Lung (tissue), 12 donors: ENCODE data around the gene S100A14. TPM values are rescaled to one million over a fixed set of nuclear protein-coding genes. Genes with fewer than 3 reads are reported as not detected.

Experiments
- ATAC-seq: fragments of 200-7000 bp; cut with Tn5 transposase; one replicate; pipeline ENCODE4 v1.9.1; 2020; ENCODE audit warnings: moderate number of reproducible peaks; ENCODE audit not compliant: insufficient read depth, low FRiP score
- DNase-seq, 3 donors: peaks; one replicate each; pipeline ENCODE4 v3.0.0-alpha.2; 2013 to 2017
- H3K27ac ChIP-seq, 2 donors: one replicate each; pipeline ENCODE4 v1.5.1; 2013; ENCODE audit warnings: mild to moderate bottlenecking in 2 of 2, moderate library complexity in 2 of 2, control low read depth in 1 of 2, inconsistent platforms in 1 of 2, low read depth in 1 of 2, low read length in 1 of 2
- H3K27me3 ChIP-seq, 3 donors: one replicate each; pipeline ENCODE4 v1.5.1; 2013; ENCODE audit warnings: low read length in 2 of 3; ENCODE audit not compliant: control insufficient read depth in 3 of 3, insufficient read depth in 3 of 3
- H3K36me3 ChIP-seq, 4 donors: one replicate each; pipeline ENCODE4 v1.5.1; 2013; ENCODE audit warnings: low read length in 4 of 4, mild to moderate bottlenecking in 1 of 4, moderate library complexity in 1 of 4; ENCODE audit not compliant: control insufficient read depth in 4 of 4, insufficient read depth in 4 of 4
- H3K4me1 ChIP-seq, 5 donors: one replicate each; pipeline ENCODE4 v1.5.1; 2013; ENCODE audit warnings: low read length in 5 of 5, mild to moderate bottlenecking in 2 of 5, moderate library complexity in 1 of 5; ENCODE audit not compliant: control insufficient read depth in 5 of 5, insufficient read depth in 5 of 5
- H3K4me3 ChIP-seq: one replicate; pipeline ENCODE4 v1.5.1; 2013; ENCODE audit warnings: mild to moderate bottlenecking, control low read depth, moderate library complexity
- H3K9ac ChIP-seq, 2 donors: one replicate each; pipeline ENCODE4 v1.5.1; 2013; ENCODE audit warnings: low read length in 2 of 2, control low read depth in 1 of 2; ENCODE audit not compliant: insufficient read depth in 1 of 2
- H3K9me3 ChIP-seq, 4 donors: one replicate each; pipeline ENCODE4 v1.5.1; 2013; ENCODE audit warnings: low read length in 3 of 4, mild to moderate bottlenecking in 1 of 4, moderate library complexity in 1 of 4; ENCODE audit not compliant: control insufficient read depth in 4 of 4, insufficient read depth in 3 of 4
- WGBS, 2 donors: extraction: QIAGEN DNeasy Blood & Tissue Kit; methylation state at CpG; one replicate each; pipeline ENCODE4 v1.1.7; 2013; 5-methylcytosine and 5-hydroxymethylcytosine counted together
- polyA plus RNA-seq, 2 donors: library from polyadenylated mRNA; stranded (reverse); fragments of 200-250 nt; gene quantifications; one replicate each; pipeline ENCODE4 v1.2.1, GENCODE V29; 2013
- total RNA-seq, 2 donors: library from RNA; depleted of rRNA in 1 of 2; stranded (reverse); fragments of >200 nt in 1 of 2; gene quantifications; one replicate each; pipeline ENCODE4 v1.2.1, GENCODE V29; 2014 to 2021
- TF ChIP-seq, protein P1 (sequence below): IDR thresholded peaks from 2 replicates; pipeline ENCODE4 v1.5.1; 2012; ENCODE audit warnings: mild to moderate bottlenecking; ENCODE audit errors: control extremely low read depth, extremely low read depth
- donor health status: control.
- donor health status: control.
- donor health status: Bipolar disorder and iron deficiency.
- donor health status: healthy.
- donor health status: DM: yes; HTN: yes; CAD: no.

The S100A14 gene
- total and polyA plus RNA-seq, 4 donors = 78.5 to 326 (median 154) TPM

DNA sequence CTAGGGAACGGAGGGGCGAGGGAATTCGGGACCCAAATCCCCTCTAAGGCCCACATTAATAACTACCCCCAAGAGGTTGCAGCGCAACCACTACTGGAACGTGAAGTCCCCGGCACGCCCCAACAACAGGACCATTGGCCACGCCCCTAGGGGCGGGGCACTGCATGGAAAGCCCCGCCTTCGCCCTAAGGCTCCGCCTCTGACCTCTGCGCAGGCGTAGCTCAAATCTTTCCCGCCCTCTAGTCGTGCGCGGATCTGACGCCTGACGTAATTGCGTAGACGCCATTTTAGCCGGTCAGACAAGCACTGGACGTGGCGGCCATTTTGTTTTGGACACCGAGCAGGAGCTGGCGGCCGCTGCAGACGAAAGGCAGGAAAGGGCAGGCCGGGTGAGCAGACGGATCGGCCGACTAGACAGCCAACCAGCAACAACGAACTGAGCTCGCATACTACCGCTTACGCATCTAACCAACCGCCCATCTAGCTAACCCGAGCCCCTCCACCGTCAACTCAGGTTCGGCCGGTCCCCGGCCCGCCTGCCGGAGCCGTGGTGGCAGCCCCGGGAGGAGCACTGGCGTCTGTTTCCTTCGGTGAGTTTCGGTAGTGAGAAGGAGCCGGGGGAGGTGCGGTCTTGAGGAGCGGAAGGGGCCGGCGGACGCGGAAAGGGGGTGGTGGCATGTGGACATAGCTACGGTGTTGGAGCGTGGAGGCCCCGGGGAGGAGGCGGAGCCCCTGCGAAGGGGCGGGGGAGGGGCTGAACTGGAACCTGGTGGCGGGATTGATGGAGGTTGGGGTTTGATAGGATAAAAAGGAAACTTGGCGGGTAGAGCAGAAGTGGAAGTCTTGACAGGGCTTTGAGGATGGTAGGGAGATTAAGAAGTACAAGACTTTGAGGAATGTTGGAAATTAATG lies 17.9 kb upstream of the S100A14 start, which contains the start of gene CHTOP:
TSS of gene CHTOP (plus strand) at position 313 of the 912 bp plus-strand sequence. CDS start 2,523 bp downstream, outside the sequence.
- ATAC-seq (peak; percentile 96), DNase-seq (peak; percentile 98 to 99 (median 99))
- no peaks in the 10 kb centered on the region for H3K9me3 ChIP-seq
- peak within 1 kb of the TSS; percentile 98 to 99 for H3K27ac ChIP-seq
- no peaks in the 10 kb centered on the region for H3K27me3 ChIP-seq
- H3K4me3 ChIP-seq = peak within 1 kb of the TSS; percentile 87
- H3K36me3 ChIP-seq = peaks cover 16 to 28% (median 22%) of the 10 kb centered on the region in 4 donors
- TF ChIP-seq, protein P1, sequence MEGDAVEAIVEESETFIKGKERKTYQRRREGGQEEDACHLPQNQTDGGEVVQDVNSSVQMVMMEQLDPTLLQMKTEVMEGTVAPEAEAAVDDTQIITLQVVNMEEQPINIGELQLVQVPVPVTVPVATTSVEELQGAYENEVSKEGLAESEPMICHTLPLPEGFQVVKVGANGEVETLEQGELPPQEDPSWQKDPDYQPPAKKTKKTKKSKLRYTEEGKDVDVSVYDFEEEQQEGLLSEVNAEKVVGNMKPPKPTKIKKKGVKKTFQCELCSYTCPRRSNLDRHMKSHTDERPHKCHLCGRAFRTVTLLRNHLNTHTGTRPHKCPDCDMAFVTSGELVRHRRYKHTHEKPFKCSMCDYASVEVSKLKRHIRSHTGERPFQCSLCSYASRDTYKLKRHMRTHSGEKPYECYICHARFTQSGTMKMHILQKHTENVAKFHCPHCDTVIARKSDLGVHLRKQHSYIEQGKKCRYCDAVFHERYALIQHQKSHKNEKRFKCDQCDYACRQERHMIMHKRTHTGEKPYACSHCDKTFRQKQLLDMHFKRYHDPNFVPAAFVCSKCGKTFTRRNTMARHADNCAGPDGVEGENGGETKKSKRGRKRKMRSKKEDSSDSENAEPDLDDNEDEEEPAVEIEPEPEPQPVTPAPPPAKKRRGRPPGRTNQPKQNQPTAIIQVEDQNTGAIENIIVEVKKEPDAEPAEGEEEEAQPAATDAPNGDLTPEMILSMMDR = no peak
- 2 to 4% methylated on average over 62 to 65 of the region's 65 CpGs for WGBS, 2 donors
- peaks cover 0 to 16% (median 15%) of the 10 kb centered on the region in 5 donors for H3K4me1 ChIP-seq
- H3K9ac ChIP-seq = peak within 1 kb of the TSS; percentile 98 to 100

DNA sequence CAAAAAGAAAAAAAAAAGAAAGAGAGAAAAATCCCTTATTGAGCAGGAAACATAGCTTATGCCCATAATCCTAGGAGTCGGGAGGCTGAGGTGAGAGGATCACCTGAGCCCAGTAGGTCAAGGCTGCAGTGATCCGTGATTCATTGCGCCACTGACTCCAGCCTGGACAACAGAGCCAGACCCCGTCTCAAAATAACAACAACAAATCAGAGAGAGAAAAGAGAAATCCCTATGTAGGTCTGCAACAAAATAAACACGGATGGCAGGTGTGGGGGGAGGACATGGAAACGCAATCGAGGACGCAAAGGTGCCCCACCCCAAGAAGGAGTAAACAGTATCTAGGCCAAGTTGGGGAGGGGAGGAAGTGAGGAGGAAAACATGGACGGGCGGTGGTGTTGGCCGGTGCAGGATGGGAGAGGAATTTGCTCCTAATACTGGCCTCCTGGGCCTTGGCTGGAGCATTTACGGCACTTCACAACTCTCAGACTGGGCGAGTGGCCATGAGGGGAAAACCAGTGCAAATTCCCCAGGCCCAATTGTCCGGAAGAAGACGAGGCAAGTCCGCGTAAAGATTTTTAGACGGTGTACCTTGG lies 17.1 kb upstream of the S100A14 start:
- Histone ChIP-seq H3K9ac (no peak overlapping the region), H3K4me1 (peaks cover 0 to 15% (median 14%) of the 10 kb centered on the region in 5 donors), H3K36me3 (peaks cover 12 to 24% (median 17%) of the 10 kb centered on the region in 4 donors), H3K27me3 (no peaks in the 10 kb centered on the region), H3K27ac (peak overlapping the region; percentile 83 to 99), H3K4me3 (peak overlapping the region; percentile 15), H3K9me3 (no peaks in the 10 kb centered on the region)
- TF ChIP-seq, protein P1 = no peak
- 49 to 67% methylated on average over 18 of the region's 18 CpGs for WGBS, 2 donors
- ATAC-seq (peak; percentile 27), DNase-seq (no peak)

DNA sequence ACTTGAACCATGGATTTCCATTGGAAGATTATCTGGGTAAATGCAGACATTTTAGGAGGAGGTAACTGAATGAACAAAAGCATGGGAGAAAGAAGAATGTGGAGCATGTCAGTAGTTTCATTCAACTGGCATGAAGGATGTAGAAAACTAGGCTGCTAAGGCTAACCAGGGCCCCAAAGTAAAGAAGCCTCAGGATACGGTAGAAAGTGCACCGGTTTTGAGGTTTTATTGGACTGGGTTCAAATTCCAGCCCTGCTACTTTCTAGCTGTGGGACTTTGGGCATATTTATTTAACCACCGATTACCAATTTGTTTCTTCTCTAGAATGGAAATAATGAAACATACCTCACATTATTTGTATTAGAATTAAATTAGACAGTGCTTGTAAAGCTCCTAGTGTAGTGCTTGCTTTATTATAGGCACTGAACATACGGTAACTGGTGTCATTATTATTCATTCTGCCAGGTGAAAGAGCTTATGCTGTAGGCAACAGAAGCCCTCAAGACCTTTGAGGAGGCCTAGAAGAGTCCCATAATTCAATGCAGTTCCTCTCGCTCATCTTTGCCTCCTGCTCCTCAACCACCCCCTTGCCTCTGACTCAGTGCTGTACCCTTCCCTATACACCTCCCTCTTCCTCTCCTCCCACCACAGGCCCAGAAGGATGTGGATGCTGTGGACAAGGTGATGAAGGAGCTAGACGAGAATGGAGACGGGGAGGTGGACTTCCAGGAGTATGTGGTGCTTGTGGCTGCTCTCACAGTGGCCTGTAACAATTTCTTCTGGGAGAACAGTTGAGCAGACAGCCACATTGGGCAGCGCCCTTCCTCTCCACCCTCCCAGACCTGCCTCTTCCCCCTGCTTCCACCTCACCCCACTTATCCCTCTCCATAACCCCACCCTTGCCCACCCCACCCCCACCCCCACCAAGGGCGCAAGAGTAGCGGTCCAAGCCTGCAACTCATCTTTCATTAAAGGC lies 15.2 kb upstream of the S100A14 start:
- 78 to 88% methylated on average over 10 of the region's 10 CpGs for WGBS, 2 donors
- peaks cover 0 to 7% (median 4%) of the 10 kb centered on the region in 4 donors for H3K36me3 ChIP-seq
- peak overlapping the region in 1 of 2 donors; percentile 31 for H3K27ac ChIP-seq
- no peaks in the 10 kb centered on the region for H3K9me3 ChIP-seq
- ATAC-seq (no peak), DNase-seq (no peak)
- H3K4me3 ChIP-seq = no peak overlapping the region
- no peaks in the 10 kb centered on the region for H3K27me3 ChIP-seq
- TF ChIP-seq, protein P1 = no peak
- H3K4me1 ChIP-seq = peaks cover 6 to 31% (median 18%) of the 10 kb centered on the region in 5 donors
- no peak overlapping the region for H3K9ac ChIP-seq
